ENCODE results near the gene CCDC187.
"Not testable (repeated sequence)": the region's sequence is repeated elsewhere in the genome, so short reads cannot be mapped to it uniquely, and the experiment has no call there.

Gene CCDC187

DNA sequence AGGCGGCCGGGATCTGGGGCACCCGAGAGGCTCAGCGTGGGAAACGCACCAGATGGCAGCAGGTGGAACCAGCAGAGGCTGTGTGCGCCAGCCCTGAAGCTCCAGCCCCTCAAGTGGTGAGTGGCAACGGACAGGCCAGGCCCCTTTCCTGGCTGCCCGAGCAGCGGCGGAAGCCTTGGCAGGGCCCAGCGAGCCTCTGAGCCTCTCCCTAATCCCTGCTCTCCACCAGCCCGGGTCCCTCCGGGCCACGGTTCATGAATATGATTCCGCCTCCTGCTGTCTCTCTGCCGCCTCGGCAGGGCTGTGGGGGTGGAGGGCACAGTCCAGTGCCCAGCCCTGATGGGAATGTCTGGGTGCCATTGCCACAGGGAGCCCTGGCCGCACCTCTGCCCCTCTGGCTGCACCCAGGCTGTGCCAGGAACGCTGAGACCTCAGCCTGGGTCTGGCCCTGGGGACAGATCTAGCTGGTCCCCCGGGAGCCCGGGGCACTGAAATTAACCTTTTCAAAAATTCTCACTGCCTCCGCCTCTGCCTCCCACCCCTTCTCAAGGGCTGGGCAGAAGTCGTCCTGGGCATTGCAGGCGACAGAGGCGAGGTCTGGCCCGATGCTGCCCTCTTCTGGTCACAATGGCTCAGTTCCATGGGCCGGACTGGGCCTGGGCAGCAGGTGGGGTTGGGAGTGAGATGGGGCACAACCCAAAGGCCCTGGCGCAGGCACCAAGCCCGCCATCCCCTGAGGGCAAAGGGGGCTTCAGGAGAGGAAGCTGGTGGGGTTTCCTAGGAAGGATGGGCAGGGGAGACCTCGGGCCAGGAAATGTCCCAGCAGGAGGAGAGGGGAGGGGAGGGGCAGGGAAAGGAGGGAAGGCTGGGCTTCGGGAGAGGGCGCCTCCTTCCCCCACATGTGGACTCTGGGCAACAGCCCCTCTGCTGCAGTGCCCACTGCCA is 20.3 kb downstream of the CCDC187 start:
- DNase-seq = peak; percentile 19

DNA sequence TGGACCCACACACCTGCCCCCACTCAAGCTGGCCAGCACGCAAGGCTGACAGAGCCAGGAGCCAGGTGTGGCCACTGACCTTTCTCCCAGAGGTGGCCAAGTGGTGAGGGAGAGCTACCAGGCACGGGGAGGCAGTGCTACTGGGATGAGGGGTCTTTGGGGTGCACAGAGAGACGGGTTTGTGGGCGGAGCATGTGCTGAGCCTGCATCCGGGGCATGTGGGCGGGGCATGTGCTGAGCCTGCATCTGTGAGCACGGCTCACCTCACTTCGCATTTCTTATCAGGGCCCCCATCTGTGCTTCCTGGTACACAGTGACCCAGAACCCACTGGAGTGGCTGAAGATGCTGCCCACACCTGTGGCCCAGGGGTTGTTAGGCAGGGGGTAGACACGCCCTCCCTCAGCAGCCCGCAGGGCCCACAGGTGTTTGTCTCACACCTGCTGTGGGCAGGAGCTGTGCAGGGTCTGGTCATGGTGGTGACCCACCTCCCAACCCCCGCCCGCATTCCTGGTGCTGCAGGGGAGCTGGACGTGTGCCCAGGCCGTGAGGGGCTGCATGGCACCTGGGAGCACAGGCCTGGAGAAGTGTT is 21.5 kb downstream of the CCDC187 start:
- DNase-seq = no peak

DNA sequence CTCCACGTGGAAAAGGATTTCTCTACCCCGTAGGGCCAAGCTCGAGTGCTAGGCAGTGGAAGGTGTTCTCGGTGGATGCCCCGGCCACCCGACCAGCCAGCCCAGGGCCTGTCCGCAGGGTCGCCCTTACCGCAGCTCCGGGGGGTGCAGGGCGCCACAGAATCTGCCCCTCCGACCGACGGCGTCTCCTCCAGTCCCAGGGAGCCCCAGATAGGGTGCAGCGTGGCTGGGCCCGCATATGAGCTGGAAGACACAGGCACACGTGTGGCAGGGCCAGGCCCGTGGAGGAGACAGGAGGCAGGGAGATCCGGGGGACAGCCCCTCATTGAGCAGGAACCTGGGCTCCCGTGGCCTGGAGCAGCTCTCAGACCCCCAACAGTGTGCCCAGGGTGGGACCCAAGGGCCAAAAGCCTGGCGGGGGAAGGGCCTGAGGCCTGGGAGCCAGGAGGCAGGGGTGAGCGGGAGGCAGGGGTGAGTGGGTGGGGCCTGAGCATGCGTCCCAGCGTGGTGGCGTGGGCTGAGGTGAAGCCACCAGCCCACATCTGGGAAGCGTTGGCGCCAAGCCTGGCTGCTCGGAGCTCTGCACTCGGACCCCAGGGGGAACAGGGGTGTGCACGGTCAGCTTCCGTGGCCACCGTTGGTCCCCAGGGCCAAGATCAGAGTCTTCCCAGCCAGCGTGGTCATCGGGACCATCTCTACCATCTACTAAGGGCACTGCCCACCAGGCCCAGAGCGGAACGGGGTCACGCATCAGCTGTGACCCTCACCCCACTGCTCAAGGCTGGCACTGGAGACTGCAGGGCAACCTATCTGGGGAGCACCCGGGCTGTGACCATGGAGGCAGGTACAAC is 22.2 kb downstream of the CCDC187 start:
- no peak for DNase-seq

DNA sequence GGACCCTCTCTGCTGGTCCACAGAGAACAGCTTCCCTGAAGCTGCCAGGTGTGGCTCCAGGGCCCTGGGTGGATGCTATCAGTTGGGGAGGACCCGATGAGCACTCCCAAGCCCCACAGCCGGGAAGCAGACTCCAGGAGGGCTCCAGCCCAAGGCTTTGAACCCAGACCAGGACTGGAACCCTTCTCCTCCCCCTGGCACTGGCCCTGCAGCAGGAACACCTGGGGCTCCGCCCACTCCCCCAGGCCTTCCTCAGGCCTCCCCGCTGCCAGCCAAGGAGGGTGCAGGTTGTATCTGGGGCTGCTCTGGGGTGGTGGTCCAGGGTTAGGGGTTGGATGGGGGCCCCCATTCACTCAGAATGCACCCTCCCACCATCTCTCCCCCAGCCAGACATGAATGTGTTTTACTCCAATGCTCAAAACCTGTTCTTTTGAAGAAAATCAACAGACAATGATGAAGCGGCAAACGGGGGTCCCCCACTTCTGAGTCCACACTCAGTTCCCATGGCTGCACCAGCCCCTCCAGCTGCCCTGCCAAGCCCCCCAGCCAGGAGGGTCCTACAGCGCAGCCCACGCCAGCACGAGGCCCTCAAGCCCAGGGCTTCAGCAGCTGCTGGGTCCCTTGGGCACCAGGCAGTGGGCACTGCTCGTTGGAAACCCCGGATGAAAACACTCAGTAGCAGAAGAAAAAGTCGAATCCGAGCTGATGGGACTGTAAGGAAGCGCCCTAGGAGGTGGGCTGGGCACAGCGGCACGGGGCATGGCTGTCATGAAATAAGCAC is 23.2 kb downstream of the CCDC187 start:
- no peak for DNase-seq

DNA sequence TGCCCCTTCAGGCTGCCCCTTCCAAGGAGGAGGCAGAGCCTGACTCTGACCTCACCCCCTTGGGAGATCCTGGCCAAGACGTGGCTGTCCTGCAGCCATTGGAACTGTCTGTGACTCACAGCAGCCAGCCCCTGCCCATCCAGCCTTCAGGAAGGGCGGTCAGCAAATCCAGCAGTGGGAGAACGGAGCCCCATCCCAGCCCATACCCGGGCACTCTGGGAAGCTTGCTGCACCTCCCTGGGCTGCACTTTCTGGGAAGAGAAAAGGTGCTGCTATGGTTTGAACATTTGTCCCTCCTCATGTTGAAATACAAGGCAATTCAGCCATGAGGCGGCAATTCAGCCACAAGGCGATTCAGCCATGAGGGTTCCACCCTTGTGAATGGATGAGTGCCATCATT is 24.4 kb downstream of the CCDC187 start:
- DNase-seq = no peak

DNA sequence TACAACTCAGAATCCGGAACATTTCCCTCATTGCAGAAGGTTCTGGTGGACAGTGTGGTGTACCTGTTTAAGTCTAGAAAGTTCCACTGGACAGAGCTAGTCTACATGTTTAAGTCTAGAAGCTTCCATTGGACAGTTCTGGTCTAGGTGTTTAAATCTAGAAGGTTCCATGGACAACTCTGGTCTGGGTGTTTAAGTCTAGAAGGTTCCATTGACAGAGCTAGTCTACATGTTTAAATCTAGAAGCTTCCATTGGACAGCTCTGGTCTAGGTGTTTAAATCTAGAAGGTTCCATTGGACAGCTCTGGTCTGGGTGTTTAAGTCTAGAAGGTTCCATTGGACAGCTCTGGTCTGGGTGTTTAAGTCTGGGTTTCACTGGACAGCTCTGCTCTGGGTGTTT is 25.0 kb downstream of the CCDC187 start:
- DNase-seq = no peak

DNA sequence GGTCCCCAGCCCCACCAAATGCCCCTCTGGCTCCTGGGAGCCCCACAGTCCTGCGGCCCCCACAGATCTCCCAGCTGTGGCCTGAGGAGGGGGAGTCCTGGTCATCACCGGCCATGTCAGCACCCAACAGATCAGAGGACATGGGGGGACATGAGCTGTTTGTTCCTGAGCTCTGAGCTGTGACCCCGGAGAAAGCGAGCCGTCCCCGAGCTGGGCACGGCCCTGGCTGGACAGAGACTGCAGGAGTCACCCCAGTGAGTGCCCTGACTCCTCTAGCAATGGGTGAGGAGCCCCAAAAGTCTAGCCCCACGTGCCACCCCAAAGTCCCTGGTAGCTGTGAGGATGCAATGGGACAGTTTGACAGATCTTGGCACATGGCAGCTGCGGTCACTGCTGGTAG is 25.7 kb downstream of the CCDC187 start:
- DNase-seq = no peak

DNA sequence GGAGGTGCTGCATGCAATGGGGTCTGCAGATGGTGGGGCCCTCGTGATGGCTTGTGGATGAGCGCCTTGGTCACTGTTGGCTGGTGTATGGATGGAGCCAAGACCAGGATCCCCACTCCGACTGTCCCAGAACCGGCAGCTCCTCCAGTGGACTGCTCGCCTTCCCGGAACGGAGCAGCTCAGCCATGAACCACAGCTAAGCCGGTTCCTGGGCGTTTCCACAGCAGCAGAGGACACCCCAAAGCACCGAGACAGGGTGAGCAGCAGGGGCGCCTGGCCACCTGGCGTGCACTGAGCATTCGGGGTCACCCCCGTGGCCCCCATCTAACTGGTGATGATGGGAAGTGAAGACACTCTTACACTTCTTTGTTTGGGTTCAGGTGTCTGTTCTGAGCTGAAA is 26.1 kb downstream of the CCDC187 start:
- DNase-seq = no peak

DNA sequence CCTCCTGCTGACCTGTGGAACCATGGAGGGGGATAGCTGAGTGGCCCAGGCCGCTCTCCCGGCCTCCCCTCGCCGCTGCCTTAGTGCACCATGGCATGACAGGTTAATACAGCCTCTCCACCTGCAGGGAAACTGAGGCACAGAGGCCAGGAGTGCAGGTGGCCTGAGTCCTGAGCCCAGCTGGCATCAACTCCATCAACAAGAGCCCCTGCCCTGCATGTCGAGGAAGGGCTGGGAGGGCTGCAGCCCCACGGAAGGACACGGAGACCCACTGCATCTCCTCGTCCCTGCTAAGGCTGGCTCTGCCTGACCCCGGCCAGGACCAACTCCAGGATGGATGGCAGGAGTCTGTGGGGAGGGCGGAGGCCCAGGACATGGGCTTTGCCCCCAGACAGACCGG is 27.2 kb downstream of the CCDC187 start:
- DNase-seq = no peak

DNA sequence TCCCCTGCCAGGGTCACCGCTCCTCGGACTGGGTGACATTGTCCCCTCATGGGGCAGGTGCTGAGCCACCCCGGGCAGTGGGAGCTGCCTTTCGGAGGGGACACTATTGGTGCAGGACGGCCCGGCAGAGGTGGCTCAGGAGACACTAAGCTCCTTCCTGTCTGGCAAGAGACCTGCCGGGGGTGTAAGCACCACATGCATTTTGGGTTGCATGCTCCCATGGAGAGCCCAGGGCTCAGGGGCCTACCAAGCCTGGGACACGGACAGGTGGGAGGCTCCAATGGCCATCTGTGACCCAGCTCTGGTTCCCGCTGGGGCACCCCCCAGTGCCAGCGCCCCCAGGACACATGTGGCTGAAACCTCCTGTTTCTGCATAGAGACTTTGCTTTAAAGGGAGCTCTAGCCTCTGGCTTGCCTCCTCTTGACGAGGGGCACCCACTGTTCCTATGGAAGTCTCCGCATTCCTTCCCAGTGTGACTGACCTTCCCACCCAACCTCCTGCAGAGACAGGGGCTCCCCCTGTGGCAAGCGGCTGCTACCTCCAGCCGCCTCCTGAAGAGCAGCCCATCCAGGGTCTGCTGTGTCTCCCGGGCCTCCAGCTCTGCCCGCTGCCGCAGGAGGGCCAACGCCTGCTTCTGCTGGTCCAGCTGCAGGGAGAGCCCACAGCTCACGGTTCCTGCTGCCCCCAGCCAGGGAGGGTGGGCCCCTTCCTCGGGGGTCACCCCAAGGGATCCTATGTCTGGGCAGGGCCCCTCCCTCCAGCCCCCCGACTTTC is 28.1 kb downstream of the CCDC187 start:
- no peak for DNase-seq

DNA sequence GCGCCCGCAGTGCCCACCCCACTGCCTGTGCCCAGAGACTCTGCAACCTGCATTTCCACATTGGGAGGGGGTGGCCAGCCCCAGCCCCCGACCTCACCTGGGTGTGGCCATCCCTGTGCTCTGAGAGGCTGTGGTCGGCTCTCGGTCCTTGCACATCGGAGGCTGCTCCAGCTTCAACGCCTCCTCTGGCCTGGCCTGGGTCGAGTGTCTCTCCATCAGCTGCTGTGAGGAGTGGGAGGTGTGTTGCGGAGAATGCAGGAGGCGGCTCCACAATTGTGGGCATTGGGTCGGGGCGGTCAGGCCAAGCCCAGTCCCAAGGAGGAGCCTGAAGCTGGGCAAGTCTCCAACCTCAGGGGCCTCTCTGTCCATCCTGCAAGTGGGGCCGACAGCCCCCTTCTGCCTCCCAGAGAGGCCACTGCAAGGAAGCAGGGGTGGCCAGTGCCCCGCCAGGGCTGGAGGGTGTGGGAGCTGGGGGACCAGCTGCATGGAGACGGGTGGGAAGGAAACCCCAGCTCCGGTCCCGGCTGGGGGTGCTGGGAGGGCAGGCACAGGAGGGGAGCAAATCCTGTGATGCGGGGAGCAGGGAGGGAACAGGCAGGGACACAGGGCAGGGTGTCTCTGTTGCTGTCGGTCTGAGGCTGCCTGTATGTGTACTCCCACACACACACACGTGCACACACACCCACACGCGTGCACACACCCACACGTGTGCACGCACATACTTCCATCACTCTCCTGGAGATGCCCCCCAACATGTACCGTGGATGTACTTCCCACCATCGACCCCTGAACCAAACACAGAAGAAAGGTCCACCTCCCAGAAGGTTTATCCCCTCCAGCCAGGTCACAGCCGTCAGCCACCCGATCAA is 28.9 kb downstream of the CCDC187 start:
- DNase-seq = no peak

DNA sequence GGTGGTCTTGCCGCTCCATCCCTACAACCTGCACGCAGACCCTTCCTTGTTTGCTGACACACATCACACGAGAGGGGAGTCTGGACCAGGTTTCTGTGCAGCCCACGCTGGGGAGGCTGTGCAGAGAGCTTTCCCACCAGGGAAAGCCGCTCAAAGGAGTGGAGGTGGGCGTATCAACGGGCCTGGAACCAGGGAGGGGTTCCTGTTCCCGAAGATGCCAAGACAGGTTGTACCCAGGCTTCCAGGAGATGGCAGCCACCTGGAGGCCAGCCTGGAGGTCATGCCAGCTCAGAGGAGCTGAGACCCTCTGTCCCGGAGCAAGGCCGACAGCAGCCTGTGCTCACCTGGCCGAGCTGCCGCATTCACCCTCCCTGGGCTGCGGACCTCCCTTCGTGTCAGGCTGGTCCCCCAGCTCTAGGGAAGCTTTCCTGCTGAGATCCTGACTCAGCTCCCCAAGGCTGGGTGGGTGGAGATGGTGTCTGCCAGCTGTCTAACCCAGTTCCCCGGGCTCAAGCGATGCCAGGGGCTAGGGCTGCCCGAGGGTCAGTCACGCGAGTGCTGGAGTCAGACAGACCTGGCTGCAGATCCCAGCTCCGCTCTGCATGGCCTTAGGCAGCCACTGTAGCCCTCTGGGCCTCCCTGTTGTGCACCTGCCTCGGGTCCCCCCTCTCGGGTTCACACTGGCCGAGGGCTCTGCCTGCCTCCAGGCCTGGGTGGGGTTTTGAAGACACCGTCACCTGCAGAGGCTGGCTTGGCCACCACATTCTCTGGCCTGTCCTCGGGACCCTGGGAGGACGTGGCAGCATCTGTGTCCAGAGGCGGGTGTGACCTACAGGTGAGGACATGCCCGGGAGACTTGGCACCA is 29.7 kb downstream of the CCDC187 start:
- no peak for DNase-seq

DNA sequence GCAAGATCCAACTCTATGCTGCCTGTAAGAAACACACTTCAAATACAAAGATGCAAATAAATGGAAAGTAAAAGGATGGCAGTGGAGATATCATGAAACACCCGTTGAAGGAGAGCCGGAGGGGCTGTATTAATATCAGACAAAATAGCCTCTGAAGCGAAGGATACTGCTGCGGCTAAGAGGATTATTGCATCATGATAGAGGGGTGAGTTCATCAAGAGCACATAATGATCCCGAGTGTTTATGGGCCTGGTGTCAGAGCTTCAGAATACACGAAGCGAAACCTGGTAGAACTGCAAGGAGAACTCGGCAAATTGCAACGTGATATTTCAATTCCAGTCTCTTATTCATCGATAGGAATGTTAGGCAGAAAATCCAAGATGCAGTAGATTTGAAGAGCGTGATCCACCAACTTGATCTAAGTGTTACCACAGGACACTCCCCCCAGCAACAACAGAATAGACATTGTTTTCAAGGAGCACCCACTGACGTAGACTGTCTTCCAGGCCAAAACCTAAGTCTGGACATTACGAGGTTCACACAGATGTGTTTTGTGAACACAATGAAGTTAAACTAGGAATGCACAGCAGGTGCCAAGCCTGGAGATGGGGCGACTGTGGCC is 30.5 kb downstream of the CCDC187 start:
- no peak for DNase-seq

DNA sequence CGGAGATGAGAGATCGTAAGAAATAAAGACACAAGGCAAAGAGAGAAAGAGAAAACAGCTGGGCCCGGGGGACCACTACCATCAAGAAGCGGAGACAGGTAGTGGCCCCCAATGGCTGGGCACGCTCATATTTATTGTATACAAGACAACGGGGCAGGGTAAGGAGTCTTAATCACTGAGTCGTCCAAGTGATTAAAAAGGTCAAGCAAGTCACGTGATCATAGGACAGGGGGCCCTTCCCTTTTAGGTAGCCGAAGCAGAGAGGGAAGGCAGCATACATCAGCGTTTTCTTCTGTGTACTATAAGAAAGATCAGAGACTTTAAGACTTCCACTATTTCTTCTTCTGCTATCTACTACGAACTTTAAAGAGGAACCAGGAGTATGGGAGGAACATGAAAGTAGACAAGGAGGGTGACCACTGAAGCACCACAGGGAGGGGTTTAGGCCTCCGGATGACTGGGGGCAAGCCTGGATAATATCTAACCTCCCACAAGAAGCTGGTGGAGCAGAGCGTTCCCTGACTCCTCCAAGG is 33.7 kb downstream of the CCDC187 start:
- no peak for DNase-seq

DNA sequence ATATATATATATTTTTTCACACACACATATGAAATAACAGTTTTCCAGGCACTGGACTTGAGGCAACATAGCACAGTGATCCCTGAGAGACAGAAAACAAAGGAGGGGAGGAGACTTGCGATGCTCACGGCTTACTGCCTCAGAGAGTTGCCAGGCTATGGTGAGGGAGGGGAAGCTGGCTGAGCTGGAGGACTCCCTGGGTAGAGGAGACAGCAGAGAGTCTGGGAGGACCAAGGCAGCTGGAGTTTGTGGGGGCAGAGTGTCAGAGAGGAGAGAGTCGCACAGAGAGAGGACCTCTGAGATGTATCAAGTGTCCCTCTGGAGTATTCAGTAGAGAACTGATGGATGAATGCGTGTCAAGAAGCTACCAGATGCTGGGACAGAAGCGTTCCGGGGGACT is 35.2 kb downstream of the CCDC187 start:
- no peak for DNase-seq

DNA sequence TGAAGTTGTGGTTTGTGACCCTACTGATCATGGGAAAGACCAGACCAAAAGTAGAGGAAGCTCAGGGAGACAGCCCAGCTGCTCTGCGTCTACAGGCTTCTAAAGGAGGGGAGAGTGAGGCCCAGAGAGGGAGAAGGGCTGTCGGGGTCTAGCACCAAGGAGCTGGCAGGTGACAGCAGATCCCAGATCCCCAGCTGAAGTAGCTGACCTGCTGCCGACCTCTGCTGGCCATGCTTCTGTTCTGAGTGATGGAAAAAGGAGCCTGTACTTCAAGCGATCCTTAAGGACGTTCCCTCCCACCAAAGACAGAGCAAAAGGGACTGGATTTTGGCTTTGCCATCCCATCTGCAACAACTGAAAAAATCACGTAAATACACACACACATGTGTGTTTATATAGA is 35.6 kb downstream of the CCDC187 start:
- no peak for DNase-seq

DNA sequence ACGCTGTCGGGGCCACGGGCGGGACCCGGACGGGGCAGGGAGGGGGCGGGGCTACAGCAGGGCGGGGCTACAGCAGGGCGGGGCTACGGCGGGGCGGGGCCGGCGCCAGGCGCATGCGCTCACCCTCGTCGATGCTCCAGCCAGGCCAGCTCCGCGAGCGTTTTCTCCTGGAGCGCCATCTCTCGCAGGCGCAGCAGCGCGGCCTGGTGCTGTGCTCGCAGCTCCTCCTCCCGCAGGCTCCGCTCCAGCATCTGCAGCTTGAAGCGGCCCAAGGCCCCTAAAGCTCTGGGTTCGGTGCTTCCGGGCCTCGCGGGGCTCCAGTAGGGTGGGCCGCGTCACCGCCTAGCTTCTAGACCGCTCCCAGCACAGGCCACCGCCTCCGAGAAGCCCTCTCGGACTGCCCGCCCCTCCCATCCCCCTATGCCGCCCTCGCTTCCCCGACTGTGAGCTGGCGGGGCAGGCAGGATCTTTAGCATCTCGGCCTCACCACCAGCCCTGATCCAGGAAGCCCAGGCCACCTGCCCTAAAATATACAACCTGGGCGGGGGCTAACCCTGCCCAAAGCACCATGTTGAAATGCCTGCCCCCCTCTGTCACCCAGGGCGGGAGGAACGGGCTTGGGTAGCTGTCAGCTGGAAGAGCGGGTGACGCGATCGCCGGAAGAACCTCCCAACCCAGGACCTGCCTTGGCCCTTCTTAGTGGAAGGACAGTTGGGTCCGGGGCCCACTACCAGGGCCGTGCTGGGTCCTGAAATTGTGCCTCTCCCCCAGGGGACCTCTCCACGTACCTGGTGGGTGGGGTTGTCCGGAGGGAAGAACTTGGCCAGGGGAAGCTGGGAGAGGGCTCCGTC is 36.4 kb downstream of the CCDC187 start:
- peak; percentile 45 for DNase-seq

DNA sequence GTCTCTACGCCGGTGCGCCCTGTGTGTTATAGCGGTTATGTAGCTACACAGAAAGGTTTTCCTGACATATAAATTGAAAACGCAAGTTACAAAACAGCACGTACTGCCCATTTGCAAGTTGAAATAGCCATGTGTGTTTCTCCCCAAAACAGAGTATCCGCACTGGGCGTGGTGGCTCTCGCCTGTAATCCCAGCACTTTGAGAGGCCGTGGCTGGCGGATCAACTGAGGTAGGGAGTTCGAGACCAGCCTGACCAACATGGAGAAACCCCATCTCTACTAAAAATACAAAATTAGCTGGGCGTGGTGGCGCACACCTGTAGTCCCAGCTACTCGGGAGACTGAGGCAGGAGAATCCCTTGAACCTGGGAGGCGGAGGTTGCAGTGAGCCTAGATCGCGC is 37.3 kb downstream of the CCDC187 start:
- DNase-seq = not testable (repeated sequence)

Measured in NCI-H1048 (cell line).